GM19240 (cell line): Measurements from ENCODE around the gene RANBP1.
A peak's percentile ranks its signal among the peaks of the same experiment; 100 is the strongest.
"Not testable (repeated sequence)": the region's sequence is repeated elsewhere in the genome, so short reads cannot be mapped to it uniquely, and the experiment has no call there.

ENCODE experiments used
- DNase-seq: peaks from one replicate; pipeline ENCODE4 v3.0.0; 2011; ENCODE audit warnings: low spot score; ENCODE audit not compliant: insufficient read length

RANBP1 gene

DNA sequence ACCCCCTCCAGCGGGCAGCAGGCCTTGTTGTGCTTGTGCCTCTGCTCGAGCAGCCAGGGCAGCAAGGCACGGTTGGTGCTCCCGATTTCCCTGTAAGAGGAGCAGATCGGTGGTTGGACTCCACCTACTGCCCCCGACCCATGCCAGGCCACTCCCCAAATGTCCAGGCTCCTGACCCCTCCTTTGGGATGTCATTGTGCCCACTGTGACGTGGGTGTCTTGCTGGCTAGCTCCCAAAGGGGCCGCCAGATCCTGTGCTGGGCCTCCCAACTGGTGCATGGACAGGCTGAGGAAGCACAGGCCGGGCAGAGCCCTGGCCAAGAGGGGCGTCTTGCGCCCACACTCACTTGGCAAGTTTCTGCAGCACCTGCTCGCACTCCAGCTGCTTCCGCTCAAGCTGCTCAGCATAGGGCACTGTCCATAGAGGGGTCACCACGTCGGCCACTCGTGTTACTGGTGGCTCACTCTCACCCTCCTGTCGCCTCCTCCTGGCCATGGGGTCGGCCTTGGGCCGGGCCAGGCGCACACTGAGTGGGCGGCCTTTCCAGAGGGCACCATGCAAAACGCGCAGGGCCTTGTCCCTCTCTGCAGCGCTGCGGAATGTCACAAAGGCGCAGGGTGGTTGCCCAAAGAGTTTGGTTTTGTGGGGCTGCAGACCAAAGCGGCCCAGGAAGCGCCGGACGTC, at the start of gene RANBP1:
TSS of gene RANBP1 (plus strand) at position 414 of the 685 bp plus-strand sequence. CDS start at position 495, 81 bp downstream.
- no peak for DNase-seq

DNA sequence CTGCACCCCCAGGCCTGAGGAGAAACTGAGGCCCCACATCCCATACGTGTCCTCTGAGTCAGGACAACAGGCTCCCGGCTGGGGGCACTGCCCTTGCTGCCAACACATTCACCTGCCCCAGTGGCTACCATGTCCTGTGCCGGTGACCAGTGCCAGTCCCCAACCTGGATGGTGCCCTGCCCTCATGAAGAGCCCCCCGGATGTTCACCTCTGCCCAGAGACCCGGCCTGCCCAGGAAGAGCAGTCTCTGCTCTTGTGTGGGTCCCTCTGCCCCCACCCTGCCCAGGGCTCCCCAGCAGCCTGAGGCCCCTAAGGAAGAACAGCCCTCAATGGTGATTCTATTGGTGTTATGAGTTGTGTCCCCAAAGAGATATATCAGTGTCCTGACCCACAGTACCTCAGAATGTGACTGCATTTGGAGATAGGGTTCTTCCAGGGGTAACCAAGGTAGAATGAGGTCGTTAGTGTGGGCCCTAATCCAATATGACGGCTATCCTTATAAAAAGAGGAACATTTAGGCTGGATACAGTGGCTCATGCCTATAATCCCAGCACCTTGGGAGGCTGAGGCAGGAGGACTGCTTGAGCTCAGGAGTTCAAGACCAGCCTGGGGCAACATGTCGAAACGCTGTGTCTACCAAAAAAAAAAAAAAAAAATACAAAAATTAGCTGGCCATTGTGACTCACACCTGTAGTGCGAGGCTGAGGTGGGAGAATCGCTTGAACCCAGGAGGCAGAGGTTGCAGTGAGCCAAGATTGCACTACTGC, 49.1 kb upstream of the RANBP1 start:
- no peak for DNase-seq

DNA sequence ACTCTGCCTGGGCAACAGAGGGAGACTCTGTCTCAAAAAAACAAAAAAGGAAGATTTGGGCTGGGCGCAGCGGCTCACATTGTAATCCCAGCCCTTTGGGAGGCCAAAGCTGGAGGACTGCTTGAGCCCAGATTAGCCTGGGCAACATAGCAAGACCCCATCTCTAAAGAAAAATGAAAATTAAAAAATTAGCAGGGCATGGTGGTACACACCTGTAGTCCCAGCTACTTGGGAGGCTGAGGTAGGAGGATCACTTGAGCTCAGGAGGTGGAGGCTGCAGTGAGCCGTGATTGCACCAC, 48.6 kb upstream of the RANBP1 start:
- DNase-seq: not testable (repeated sequence)

DNA sequence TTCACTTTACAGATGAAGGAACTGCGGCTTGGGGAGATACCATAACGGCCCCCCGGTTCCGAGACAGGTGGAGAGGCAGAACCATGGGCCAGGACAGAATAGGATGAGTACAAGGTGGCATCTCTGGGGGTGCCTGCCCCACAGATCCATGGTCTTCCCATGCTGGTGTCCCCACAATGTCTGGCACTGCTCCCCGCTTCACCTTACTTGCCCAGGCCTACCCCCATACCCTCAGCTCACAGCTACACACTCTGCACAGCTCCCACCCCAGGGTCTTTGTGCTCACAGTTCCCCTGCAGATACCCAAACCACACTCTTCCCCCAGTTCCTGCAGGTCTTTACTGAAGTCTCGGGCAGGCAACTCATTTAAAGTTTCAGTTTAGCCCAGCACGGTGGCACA, 47.3 kb upstream of the RANBP1 start:
- no peak for DNase-seq

DNA sequence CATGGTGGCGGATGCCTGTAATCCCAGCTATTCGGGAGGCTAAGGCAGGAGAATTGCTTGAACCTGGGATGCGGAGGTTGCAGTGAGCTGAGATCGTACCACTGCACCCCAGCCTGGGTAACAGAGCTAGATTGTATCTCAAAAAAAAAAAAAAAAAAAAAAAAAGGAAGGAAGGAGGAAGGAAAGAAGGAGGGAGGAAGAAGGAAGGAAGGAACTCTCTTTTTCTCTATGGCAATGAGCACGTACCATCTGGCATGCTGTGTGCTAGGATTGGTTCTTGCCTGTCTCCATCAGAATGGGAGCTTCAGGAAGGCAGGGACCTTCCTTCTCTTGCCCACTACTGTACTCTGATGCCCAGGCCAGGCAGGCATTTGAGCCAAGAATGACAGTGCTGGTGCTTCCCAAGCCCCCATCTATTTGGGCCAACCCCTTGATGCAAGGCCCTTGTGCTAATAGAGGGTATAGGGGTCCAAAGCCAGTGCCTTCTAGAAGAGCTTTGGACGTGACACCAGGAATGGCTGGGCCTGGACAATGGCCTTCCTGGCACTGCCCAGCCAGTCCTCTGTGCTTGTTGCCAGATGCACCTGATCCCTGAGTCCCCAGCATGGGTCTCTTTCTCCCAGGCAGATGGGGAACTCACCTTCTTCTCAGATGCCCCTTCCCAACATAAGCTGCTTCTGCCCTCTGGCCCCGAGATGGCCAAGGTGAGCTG, 46.4 kb upstream of the RANBP1 start:
- DNase-seq: no peak

DNA sequence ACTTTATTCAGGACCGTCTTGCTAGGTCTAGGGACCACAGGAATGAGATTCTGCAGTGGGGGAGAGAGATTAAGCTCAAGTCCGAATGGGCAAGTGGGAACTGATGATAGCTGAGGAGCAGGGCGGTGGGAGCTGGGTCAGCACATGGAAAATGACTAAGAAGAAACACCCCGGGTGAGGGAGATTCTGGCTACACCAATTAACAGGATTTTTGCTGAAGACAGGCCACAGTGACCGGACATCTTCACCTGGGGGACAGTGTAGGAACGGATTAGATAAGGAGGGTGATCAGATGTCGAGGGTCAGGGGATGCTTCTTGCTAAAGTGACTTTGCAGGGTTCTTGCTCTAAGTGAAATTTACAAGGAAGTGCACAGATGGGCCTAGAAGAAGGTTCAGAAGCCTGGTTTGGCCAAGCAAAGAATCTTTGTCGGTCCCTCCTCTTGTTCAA, 44.4 kb upstream of the RANBP1 start:
- DNase-seq: no peak

DNA sequence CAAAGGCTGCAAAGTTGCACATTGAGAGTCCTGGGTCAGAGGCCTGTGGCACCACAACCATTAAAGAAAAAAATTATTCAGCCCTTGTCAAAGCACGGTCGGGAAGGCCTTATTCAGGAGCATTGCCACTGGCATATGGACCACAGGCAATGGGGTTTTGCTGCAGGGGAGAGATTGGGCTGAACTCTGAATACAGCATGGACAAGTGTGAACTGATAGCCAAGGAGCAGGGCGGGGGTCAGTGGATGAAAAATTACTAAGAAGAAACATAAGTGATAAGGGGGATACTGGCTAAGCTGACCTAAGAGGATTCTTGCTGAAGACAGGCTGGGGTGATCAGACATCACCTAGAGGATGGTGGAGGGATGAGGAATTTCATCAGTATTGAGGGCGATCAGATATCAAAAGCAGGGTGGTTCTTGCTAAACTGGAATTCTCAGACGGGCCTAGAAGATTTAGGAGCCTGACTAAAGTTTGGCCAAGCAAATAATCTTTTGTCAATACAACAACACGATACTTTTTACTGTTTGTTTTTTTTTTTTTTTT, 39.2 kb upstream of the RANBP1 start:
- no peak for DNase-seq

DNA sequence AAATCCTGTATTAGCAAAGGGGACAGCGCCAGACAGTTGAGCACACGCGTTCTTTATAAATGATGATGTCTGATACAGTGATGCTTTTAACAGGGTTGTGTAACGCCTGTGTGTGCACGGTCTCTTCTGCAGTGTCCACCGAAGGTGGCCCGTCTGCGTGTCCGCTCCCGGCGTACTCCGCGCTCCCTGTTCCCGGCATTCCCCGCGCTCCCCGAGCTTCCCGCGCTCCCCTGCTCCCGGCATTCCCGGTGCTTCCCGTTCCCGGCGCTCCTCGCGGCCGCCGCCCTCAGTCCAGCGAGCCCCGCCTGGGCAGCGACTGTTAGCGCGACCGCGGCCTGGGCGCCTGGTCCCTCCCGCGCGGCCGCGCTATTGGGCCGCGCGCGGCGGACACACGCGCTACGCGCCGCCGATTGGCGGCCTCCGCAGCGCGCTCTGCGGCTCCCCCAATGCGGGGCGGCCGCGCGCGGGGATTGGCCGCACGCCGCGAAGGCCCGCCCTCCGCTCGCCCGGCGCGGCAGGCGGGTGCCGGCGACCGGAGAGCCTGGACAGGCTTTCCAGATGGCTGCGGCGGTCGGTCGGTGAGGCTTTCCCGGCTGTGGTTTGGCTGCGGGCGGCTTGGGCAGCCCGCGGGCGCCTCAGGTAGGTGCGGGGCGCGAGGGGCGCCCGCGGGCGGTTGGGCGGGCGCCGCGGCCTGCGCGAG, 36.0 kb upstream of the RANBP1 start, which contains the start of gene DGCR8:
TSS of gene DGCR8 (plus strand) at position 497 of the 700 bp plus-strand sequence. CDS start 5,723 bp downstream, outside the sequence.
- peak; percentile 94 for DNase-seq

DNA sequence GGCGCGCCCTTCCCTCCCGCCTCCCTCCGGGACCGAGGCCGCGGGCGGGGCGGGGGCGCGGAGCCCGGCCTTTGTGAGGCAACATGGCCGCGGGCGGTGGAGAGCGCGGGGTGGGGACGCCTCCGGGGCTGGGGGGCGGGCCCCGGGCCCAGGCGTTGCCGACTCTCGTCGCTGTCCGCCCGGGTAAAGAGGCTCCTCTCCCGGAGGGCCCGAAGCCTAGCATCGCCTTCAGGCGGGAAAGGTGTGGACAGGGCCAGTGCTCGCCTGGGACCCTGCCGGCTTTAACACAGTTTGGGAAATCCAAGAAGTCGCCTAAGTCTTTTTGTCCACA, 35.5 kb upstream of the RANBP1 start:
- peak; percentile 78 for DNase-seq

DNA sequence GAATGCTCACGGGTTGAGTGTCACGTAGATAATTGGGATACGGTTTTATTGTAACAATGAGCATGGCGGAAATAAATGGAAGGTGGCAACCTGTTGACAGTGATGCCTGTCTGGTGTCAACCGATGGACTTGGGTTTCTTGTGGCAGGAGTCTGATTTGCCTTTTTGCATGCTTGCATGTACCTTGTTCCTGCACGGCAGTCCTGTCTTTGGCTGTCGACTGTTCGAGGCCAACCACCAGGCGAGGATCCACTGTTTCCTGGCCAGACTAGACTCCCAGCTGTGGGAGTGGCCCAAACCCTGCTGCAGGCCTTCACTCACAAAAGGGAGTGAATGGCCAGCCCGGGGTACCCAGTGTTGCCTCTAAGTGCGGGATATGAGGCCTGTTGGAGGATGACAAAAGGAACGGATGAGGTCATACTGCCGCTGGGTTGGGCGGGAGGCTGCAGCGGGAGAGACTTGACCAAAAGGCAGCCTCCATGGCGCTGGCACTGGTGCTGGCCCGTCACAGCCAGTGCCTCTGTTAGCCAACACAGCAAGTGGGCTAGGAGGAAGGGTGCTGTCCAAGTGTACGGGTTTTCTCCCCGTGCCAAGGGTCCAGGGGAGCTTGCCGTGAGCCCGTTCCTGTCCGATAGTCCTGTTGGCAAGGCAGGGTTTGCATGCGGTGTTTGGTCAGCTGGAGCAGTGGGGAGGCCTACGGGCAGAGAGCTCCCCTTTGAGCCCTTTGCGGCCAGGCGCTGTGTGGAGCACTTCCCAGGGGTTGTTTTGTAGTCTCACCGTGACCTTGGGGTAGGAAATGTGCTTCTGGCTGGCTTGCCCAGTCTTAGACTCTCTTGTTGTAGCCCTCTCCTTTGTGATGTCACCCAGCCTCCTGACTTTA, 34.9 kb upstream of the RANBP1 start:
- DNase-seq: no peak

DNA sequence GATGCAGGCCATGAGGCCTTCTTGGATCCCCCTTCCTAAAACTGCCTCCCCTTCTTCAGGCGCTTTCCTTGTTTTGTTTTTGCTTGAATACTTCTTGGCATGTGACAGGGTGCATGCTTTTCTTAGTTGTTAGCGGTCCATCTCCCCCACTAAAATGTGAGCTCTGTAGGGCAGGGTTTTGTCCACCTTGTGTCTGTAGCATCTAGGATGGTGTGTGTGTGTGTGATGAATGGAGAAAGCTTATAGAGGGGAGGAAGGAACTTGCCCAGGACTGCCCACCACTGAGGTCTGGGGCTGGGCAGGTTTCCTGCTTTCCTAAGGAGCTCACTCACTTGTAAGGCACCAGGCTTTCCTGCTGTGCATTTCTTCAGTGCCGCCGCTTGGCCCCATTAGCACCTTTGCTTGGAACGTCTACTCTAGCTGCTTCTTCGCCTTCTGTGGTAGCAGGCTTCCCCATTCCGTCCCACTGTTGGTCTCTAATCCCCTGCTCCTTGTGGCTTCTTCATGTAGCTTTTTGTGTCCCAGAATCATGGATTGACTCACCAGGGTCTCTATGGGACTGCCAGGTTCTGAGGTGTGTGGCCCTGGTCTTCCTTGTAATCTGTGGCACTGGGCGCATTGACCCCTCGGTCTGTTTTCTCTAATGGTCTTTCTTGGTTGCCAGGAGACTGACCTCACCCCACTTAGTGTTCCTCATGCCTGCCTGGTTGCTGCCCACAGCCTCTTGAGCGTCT, 32.6 kb upstream of the RANBP1 start:
- no peak for DNase-seq

DNA sequence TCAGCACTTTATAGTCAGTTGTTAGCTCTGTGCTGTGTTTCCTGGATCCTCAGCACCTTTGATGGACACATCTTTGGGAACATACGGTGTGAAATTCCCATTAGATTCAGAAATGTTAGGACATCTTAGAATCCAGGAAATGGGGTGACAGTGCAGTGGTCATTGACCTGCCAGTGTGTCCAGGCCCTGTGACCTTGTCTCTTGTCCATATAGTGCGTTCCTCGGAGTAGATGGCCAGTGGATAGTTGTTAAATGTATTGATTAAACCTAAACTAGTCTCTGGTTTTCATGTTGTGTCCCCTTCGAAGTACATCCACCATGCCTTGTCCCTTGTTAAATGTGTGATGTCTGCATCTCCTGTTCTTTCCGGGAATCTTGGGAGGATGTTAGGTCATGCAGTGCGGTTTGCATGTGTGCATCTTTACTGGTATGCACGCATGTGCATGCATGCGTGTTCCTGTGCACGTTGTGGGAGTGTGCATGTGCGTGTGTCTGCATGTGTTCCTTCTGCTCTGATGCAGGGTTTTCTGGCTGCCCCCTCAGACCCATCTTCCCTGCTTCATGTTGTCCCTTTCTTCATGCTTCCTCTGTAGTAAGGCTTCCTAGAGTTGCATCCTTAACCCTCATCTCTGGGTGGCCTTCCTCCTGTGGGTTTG, 31.9 kb upstream of the RANBP1 start:
- DNase-seq: no peak

DNA sequence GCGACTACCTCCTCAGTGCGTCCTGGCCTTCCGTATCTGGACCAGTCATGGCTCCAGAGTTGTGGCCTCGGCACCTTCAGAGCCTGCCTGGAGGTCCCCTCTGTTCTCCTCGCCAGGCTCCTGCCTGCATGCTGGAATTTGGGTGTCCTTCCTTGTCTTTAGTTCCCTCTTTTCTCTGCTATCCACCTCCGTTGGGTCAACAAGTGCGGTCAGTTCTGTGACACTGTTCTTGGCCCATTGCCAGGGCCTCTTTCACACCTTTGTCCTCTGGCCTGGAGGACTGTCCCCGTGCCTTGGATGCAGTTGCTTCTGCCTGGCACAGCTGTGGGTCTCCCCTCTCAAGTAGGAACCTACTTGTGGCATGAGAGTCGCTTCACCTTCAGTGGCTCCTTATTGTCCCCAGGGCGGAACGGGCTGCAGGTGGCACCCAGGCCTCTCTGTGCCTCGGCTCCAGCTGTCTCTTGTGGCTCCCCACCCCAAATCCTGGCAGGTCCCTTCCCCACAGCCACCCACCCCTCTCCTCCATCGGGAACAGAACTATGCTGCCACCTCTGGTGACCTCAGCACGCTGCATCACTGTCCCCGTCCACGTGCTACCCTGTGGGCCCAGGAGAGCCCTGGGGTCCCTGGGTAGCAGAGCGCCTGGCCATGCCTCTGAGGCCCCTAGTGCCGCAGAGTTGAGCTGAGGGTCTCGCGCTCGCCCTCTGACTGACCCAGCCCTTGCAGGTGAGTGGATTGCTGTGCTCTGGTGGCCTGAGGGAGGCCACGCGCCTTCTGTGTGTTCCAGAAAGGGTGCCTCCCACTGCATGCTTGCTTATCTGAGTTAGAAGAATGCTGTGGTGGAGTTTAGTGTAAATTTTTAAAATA, 31.1 kb upstream of the RANBP1 start:
- no peak for DNase-seq

DNA sequence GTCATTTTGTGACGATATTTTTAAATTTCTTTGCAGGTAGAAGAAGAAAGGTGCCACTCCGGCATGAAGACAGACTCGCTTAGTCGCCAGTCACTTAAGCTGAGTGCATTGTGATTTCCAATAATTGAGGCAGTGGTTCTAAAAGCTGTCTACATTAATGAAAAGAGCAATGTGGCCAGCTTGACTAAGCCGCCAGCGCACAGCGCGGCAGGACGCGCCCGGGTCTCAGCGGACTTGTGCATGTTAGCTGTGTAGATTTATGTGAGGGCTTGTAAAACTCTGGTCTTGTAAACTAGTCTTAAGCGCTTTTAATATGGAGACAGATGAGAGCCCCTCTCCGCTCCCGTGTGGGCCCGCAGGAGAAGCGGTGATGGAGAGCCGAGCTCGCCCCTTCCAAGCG, 30.3 kb upstream of the RANBP1 start:
- no peak for DNase-seq

DNA sequence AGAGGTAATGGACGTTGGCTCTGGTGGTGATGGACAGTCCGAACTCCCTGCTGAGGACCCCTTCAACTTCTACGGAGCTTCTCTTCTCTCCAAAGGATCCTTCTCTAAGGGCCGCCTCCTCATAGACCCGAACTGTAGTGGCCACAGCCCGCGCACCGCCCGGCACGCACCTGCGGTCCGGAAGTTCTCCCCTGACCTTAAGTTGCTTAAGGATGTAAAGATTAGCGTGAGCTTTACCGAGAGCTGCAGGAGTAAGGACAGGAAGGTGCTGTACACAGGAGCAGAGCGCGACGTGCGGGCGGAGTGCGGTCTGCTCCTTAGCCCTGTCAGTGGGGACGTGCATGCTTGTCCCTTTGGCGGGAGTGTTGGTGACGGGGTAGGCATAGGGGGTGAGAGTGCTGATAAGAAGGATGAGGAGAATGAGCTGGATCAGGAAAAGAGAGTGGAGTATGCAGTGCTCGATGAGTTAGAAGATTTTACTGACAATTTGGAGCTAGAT, 29.8 kb upstream of the RANBP1 start:
- no peak for DNase-seq

DNA sequence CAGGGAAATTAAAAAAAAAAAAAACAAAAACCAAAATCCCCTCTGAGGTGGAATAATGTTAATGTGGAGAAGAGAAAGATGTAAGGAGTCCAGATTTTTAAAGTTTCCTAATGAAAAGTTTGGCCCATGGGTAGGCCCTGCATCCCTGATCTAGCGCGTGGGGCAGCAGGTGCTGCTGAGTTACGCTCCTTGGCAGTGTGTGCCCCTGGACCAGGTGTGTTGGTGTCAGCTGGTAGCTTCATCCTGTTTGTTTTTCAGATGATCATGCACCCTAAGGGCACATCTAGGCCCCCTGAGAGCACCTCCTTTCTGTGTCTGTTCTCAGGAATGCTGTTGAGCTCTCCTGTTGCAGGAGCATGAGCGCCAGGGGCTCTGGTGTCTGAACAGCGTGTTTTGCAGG, 29.1 kb upstream of the RANBP1 start:
- DNase-seq: no peak

DNA sequence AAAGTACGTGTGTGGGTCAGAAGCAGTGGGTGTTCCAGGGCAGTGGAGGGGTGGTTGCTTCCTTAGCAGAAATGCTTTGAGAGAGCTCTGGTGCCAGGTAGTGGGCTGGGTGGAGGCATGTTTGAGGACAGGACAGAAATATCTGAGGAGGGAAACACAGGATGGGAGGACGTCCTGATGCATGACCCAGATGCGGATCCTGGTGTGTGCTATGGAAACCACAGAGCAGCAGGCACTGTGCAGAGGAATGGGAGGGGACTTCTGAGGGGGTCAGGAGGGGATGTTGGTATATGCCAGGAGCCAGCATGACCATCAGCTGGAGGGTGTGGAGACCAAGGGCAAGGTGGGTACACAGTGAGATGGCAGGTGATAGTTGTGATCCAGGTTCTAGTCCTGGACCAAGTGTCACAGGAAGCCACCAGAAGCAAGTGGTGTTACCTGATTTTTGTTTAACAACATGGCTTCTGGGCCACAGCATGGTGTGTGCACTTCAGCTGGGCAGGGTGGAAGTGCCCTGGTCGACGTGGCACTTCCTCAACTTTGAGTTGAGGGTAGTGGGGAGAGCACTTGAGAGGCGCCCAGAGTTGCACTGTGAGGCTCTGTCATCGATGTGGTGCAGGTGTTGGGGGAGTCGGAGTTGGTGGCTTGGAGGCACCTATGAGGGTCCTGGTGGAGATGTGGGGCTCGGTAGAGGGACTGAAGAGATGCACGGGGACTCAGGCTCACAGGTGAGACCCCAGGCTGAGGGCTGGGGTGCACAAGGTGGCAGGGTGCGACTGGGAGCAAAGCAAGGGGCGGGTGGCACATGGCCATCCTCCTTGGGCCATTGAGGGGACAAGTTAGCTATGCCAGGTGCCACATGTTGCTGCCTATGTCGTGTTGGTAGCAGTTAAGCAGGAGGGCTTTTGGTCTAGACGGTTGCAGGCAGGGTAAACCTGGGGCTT, 28.3 kb upstream of the RANBP1 start:
- no peak for DNase-seq
